Thymus (tissue), 11 donors: ENCODE results near the gene ACADS. TPM values are rescaled to one million over a fixed set of nuclear protein-coding genes. Genes with fewer than 3 reads are reported as not detected.

ENCODE experiments used
- DNase-seq, 9 donors: peaks; one replicate each; pipeline ENCODE4 v3.0.0-alpha.2; 2013; ENCODE audit warnings: low spot score in 9 of 9, low read depth in 6 of 9, missing footprints in 1 of 9
- H3K27ac ChIP-seq, 2 donors: one replicate each; pipeline ENCODE4 v1.5.1; 2013; ENCODE audit warnings: control low read depth in 1 of 2, low read depth in 1 of 2, low read length in 1 of 2, mild to moderate bottlenecking in 1 of 2, moderate library complexity in 1 of 2
- H3K27me3 ChIP-seq, 2 donors: one replicate each; pipeline ENCODE4 v1.5.1; 2013; ENCODE audit warnings: low read length in 1 of 2; ENCODE audit not compliant: control insufficient read depth in 2 of 2, insufficient read depth in 1 of 2
- H3K36me3 ChIP-seq, 2 donors: one replicate each; pipeline ENCODE4 v1.5.1; 2013; ENCODE audit warnings: low read length in 1 of 2, mild to moderate bottlenecking in 1 of 2, moderate library complexity in 1 of 2; ENCODE audit not compliant: control insufficient read depth in 2 of 2, insufficient read depth in 2 of 2
- H3K4me1 ChIP-seq, 2 donors: one replicate each; pipeline ENCODE4 v1.5.1; 2013; ENCODE audit warnings: low read length in 2 of 2; ENCODE audit not compliant: control insufficient read depth in 2 of 2, insufficient read depth in 2 of 2
- H3K4me3 ChIP-seq, 2 donors: one replicate each; pipeline ENCODE4 v1.5.1; 2013; ENCODE audit warnings: low read length in 2 of 2, control low read depth in 1 of 2, mild to moderate bottlenecking in 1 of 2
- H3K9me3 ChIP-seq, 2 donors: one replicate each; pipeline ENCODE4 v1.5.1; 2013; ENCODE audit warnings: low read length in 1 of 2, mild to moderate bottlenecking in 1 of 2; ENCODE audit not compliant: control insufficient read depth in 2 of 2, insufficient read depth in 1 of 2
- WGBS: extraction: QIAGEN DNeasy Blood & Tissue Kit; methylation state at CpG from one replicate; pipeline ENCODE4 v1.1.7; 2013; 5-methylcytosine and 5-hydroxymethylcytosine counted together
- polyA plus RNA-seq: library from polyadenylated mRNA; stranded (reverse); fragments of 200-250 nt; gene quantifications from one replicate; pipeline ENCODE4 v1.2.3, GENCODE V29; 2013
- total RNA-seq: library from RNA; stranded (reverse); fragments of 120-200 nt; gene quantifications from one replicate; pipeline ENCODE4 v1.2.4, GENCODE V29; 2013
- donor health status: healthy.

The ACADS gene
- total and polyA plus RNA-seq, 2 donors, result 16.0 to 29.3 TPM

GRCh38 chr12:120775862-120776552, 50.4 kb downstream of the ACADS start:
- peaks cover 36 to 52% of the 10 kb centered on the region in 2 donors for H3K36me3 ChIP-seq
- WGBS, result 96% methylated on average over 7 of the region's 7 CpGs
- H3K4me1 ChIP-seq, result no peaks in the 10 kb centered on the region
- H3K9me3 ChIP-seq, result no peaks in the 10 kb centered on the region
- no peak overlapping the region for H3K4me3 ChIP-seq
- no peak overlapping the region for H3K27ac ChIP-seq
- no peak for DNase-seq
- H3K27me3 ChIP-seq, result no peaks in the 10 kb centered on the region

GRCh38 chr12:120783197-120783596, 57.6 kb downstream of the ACADS start:
- H3K4me1 ChIP-seq, result no peaks in the 10 kb centered on the region
- H3K4me3 ChIP-seq, result no peak overlapping the region
- H3K36me3 ChIP-seq, result peaks cover 27 to 46% of the 10 kb centered on the region in 2 donors
- no peak overlapping the region for H3K27ac ChIP-seq
- 85% methylated on average over 6 of the region's 6 CpGs for WGBS
- H3K9me3 ChIP-seq, result no peaks in the 10 kb centered on the region
- H3K27me3 ChIP-seq, result no peaks in the 10 kb centered on the region
- no peak for DNase-seq

- no peak for DNase-seq
- WGBS, result 98% methylated on average over 3 of the region's 3 CpGs
- H3K27ac ChIP-seq, result no peak overlapping the region
- no peak overlapping the region for H3K4me3 ChIP-seq
- H3K36me3 ChIP-seq, result peaks cover 27 to 42% of the 10 kb centered on the region in 2 donors
- no peaks in the 10 kb centered on the region for H3K4me1 ChIP-seq
- H3K27me3 ChIP-seq, result no peaks in the 10 kb centered on the region
- no peaks in the 10 kb centered on the region for H3K9me3 ChIP-seq
Observed at GRCh38 chr12:120784804-120785203, 59.2 kb downstream of the ACADS start.

- Histone ChIP-seq H3K36me3 (peaks cover 12 to 25% of the 10 kb centered on the region in 2 donors), H3K27ac (no peak overlapping the region), H3K9me3 (no peaks in the 10 kb centered on the region), H3K4me3 (no peak overlapping the region), H3K4me1 (no peaks in the 10 kb centered on the region), H3K27me3 (no peaks in the 10 kb centered on the region)
- DNase-seq, result no peak
- 98% methylated on average over 3 of the region's 3 CpGs for WGBS
Observed at GRCh38 chr12:120787889-120788288, 62.3 kb downstream of the ACADS start.

Other genes with a start within 250 kb of the ACADS start
- gene DYNLL1, start 229.7 kb upstream of the ACADS start, total RNA-seq, result 248 TPM
- 410 TPM for gene DYNLL1, start 229.7 kb upstream of the ACADS start, polyA plus RNA-seq
- 32.6 TPM for gene COQ5, start 196.7 kb upstream of the ACADS start, total RNA-seq
- 47.5 TPM for gene COQ5, start 196.7 kb upstream of the ACADS start, polyA plus RNA-seq
- gene RNF10, start 191.5 kb upstream of the ACADS start, total RNA-seq, result 44.8 TPM
- 165 TPM for gene RNF10, start 191.5 kb upstream of the ACADS start, polyA plus RNA-seq
- 55.4 TPM for gene POP5, start 144.4 kb upstream of the ACADS start, total RNA-seq
- gene POP5, start 144.4 kb upstream of the ACADS start, polyA plus RNA-seq, result 95.1 TPM
- gene CABP1, start 85.2 kb upstream of the ACADS start, total RNA-seq, result 0.24 TPM
- 1.0 TPM for gene CABP1, start 85.2 kb upstream of the ACADS start, polyA plus RNA-seq
- 52.0 TPM for gene MLEC, start 38.7 kb upstream of the ACADS start, total RNA-seq
- 18.5 TPM for gene MLEC, start 38.7 kb upstream of the ACADS start, polyA plus RNA-seq
- gene UNC119B, start 15.4 kb upstream of the ACADS start, total RNA-seq, result 9.3 TPM
- 12.0 TPM for gene UNC119B, start 15.4 kb upstream of the ACADS start, polyA plus RNA-seq
- gene SPPL3, start 178.5 kb downstream of the ACADS start, total RNA-seq, result 10.9 TPM
- gene SPPL3, start 178.5 kb downstream of the ACADS start, polyA plus RNA-seq, result 22.4 TPM